MCF 10A (cell line): ENCODE results near the gene PTEN. TPM values are rescaled to one million over a fixed set of nuclear protein-coding genes. Genes with fewer than 3 reads are reported as not detected.

Experiments
- BruUV-seq: library from RNA; stranded (reverse); fragments of 400-500 nt; replicated peaks from 2 replicates; lab custom pipeline; 2021; lab: Mats Ljungman, UMichigan
- CTCF ChIA-PET: fragments of 300-600 bp; sonication (Branson Sonifier 250); formaldehyde crosslinking; extraction: SDS; loops from one replicate; lab custom pipeline; 2021; ENCODE audit warnings: antibody characterized with exemption, inconsistent platforms; lab: Yijun Ruan, JAX
- POLR2A ChIA-PET: fragments of 300-600, 350-650 bp; sonication (Branson Sonifier 250); formaldehyde crosslinking; extraction: SDS; loops from one replicate; lab custom pipeline; 2020; ENCODE audit warnings: antibody characterized with exemption, inconsistent platforms; lab: Yijun Ruan, JAX
- DNase-seq: peaks from one replicate; pipeline ENCODE4 v3.0.0-alpha.2; 2018; ENCODE audit not compliant: unreplicated experiment
- H3K27ac Mint-ChIP-seq: one replicate; pipeline ENCODE4 v1.8.0; 2022; ENCODE audit warnings: mild to moderate bottlenecking, low read depth, mixed read lengths; ENCODE audit not compliant: unreplicated experiment
- H3K27me3 Mint-ChIP-seq: one replicate; pipeline ENCODE4 v1.8.0; 2022; ENCODE audit warnings: mixed read lengths; ENCODE audit not compliant: insufficient read depth, unreplicated experiment
- H3K36me3 Mint-ChIP-seq: one replicate; pipeline ENCODE4 v1.8.0; 2022; ENCODE audit warnings: mild to moderate bottlenecking, moderate library complexity, mixed read lengths; ENCODE audit not compliant: insufficient read depth, unreplicated experiment
- H3K4me1 Mint-ChIP-seq: one replicate; pipeline ENCODE4 v1.8.0; 2022; ENCODE audit warnings: mixed read lengths; ENCODE audit not compliant: insufficient read depth, unreplicated experiment
- H3K4me3 Mint-ChIP-seq: one replicate; pipeline ENCODE4 v1.8.0; 2022; ENCODE audit warnings: mild to moderate bottlenecking, moderate library complexity, mixed read lengths; ENCODE audit not compliant: unreplicated experiment
- H3K9me3 Mint-ChIP-seq: one replicate; pipeline ENCODE4 v1.8.0; 2022; ENCODE audit warnings: mixed read lengths; ENCODE audit not compliant: unreplicated experiment
- CTCF ChIP-seq: fragments of 200-600 bp; IDR thresholded peaks from one replicate; pipeline ENCODE4 v1.8.0; 2022; ENCODE audit warnings: antibody characterized with exemption, mild to moderate bottlenecking; ENCODE audit not compliant: unreplicated experiment
- intact Hi-C: fragments of 100-400 bp; cut with micrococcal nuclease; formaldehyde crosslinking; loops from 2 replicates; pipeline ENCODE4 v1.14.1; 2022
- total RNA-seq: library from RNA; stranded (reverse); gene quantifications from 2 replicates; pipeline ENCODE4 v1.2.3, GENCODE V29; 2022

Gene PTEN
- total RNA-seq, 1 experiment from 2014 or later: 64.1 TPM

DNA sequence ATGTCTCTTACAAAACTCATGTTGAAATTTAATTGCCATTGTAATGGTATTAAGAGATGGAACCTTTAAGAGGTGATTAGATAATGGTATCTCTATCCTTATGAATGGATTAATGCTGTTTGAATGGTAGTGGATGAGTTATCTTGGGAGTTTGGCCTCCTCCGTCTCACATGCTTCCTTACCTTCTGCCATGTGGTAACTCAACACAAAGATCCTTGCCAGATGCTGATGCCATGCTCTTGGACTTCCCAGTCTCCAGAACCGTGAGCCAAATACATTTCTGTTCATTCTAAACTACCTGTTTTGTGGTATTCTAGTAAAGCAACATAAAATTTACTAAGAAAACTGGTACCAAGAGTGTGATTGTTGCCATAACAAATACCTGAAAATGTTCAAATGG lies 23.2 kb downstream of the PTEN start:
- no peak for TF ChIP-seq CTCF
- no TSS peak for BruUV-seq
- H3K9me3 Mint-ChIP-seq: peaks cover 12% of the 10 kb centered on the region
- H3K4me1 Mint-ChIP-seq: peaks cover 3% of the 10 kb centered on the region
- DNase-seq: no peak
- intact Hi-C loops: no loop called here
- POLR2A ChIA-PET: interaction anchor here (0.7 to 1.3 kb wide), 4 partner anchors 10 to 62 kb away, joined by 3 read pairs; no protein-coding TSS in a partner anchor
- H3K27me3 Mint-ChIP-seq: no peaks in the 10 kb centered on the region
- H3K36me3 Mint-ChIP-seq: peaks cover 38% of the 10 kb centered on the region
- CTCF ChIA-PET: no interaction called here
- no peak overlapping the region for H3K27ac Mint-ChIP-seq
- no peak overlapping the region for H3K4me3 Mint-ChIP-seq

DNA sequence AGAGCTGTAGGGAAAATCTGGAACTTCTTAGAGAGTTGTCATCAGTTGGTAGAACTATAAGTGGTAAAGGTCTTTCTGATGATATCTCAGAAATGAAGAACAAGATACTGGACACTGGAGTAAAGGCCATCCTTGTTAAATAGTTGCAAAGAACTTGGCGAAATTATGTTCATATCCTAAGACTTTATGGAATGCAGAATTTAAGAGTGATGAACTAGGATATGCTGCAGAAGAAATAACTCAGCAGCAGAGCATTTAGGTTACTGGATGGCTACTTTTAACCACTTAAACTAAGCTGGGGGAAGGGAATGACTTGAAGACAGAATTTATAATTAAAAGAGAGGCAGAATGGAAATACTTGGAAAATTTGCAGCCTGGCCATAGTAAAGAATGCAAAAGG lies 23.7 kb downstream of the PTEN start:
- H3K27ac Mint-ChIP-seq: no peak overlapping the region
- no peak for DNase-seq
- BruUV-seq: no TSS peak
- peaks cover 32% of the 10 kb centered on the region for H3K36me3 Mint-ChIP-seq
- POLR2A ChIA-PET: interaction anchor here (0.7 to 1.3 kb wide), 4 partner anchors 11 to 62 kb away, joined by 3 read pairs; no protein-coding TSS in a partner anchor
- H3K4me3 Mint-ChIP-seq: no peak overlapping the region
- H3K9me3 Mint-ChIP-seq: peaks cover 12% of the 10 kb centered on the region
- no peak for TF ChIP-seq CTCF
- intact Hi-C loops: no loop called here
- no peaks in the 10 kb centered on the region for H3K4me1 Mint-ChIP-seq
- no peaks in the 10 kb centered on the region for H3K27me3 Mint-ChIP-seq
- CTCF ChIA-PET: no interaction called here

GRCh38 chr10:87887548-87888289 lies 24.3 kb downstream of the PTEN start:
- no peaks in the 10 kb centered on the region for H3K27me3 Mint-ChIP-seq
- no peak overlapping the region for H3K4me3 Mint-ChIP-seq
- H3K27ac Mint-ChIP-seq: no peak overlapping the region
- peaks cover 12% of the 10 kb centered on the region for H3K9me3 Mint-ChIP-seq
- ChIA-PET CTCF (no interaction called here), POLR2A (interaction anchor here (0.7 to 1.3 kb wide), 4 partner anchors 11 to 61 kb away, joined by 3 read pairs; no protein-coding TSS in a partner anchor)
- H3K36me3 Mint-ChIP-seq: peaks cover 30% of the 10 kb centered on the region
- intact Hi-C loops: no loop called here
- H3K4me1 Mint-ChIP-seq: no peaks in the 10 kb centered on the region
- TF ChIP-seq CTCF: no peak
- BruUV-seq: no TSS peak
- no peak for DNase-seq

GRCh38 chr10:87895430-87895829 lies 32.0 kb downstream of the PTEN start:
- intact Hi-C loops: no loop called here
- ChIA-PET POLR2A (interaction anchor here (0.7 to 1.9 kb wide), 4 partner anchors 13 to 32 kb away, joined by 3 to 8 read pairs (median 4); partner anchors contain the start of genes KLLN and PTEN), CTCF (interaction anchor here (0.8 kb wide), 1 partner anchor 507 kb away, joined by 4 read pairs; no protein-coding TSS in a partner anchor)
- TF ChIP-seq CTCF: no peak
- Mint-ChIP-seq H3K27me3 (no peaks in the 10 kb centered on the region), H3K4me1 (no peaks in the 10 kb centered on the region), H3K4me3 (no peak overlapping the region), H3K9me3 (no peaks in the 10 kb centered on the region), H3K36me3 (peaks cover 20% of the 10 kb centered on the region), H3K27ac (no peak overlapping the region)
- no peak for DNase-seq
- TSS peak; percentile 7 for BruUV-seq
